Measurements from ENCODE around the gene ABCB11.

The ABCB11 gene

GRCh38 chr2:168930242-168930641 lies 100.9 kb downstream of the ABCB11 start:
- Histone ChIP-seq H3K27me3 (replicated peaks; ENCODE audit: insufficient read depth, low read length) (no peaks in the 10 kb centered on the region), H3K36me3 (replicated peaks; ENCODE audit: insufficient read depth, low read length) (no peaks in the 10 kb centered on the region), H3K9me3 (replicated peaks; ENCODE audit: insufficient read depth, low read length) (no peaks in the 10 kb centered on the region), H3K9ac (ENCODE audit: low read length) (no peak overlapping the region), H3K27ac (ENCODE audit: low read length) (no peak overlapping the region), H3K79me2 (ENCODE audit: low read length) (no peaks in the 10 kb centered on the region), H3K9me2 (replicated peaks; ENCODE audit: insufficient read depth, low read length) (no peaks in the 10 kb centered on the region), H4K20me1 (ENCODE audit: insufficient read depth, low read length) (no peaks in the 10 kb centered on the region), H3K4me1 (ENCODE audit: low read length) (peaks cover 16% of the 10 kb centered on the region), H2AFZ (ENCODE audit: low read length) (no peak overlapping the region), H3K4me3 (ENCODE audit: low read length) (no peak overlapping the region), H3F3A (ENCODE audit: insufficient read depth, low read length) (no peaks in the 10 kb centered on the region), H3K4me2 (ENCODE audit: low read depth, low read length) (no peak overlapping the region)
- TF ChIP-seq CTCF (IDR thresholded peaks at IDR 0.05; ENCODE audit: low read length) (no peak), EZH2 (optimal IDR thresholded peaks at IDR 0.05; ENCODE audit: low read depth, low read length) (no peak), EZH2phosphoT487 (IDR thresholded peaks at IDR 0.05; ENCODE audit: low read length) (no peak)
- DNase-seq = no peak

- TF ChIP-seq EZH2phosphoT487 (IDR thresholded peaks at IDR 0.05; ENCODE audit: low read length) (no peak), CTCF (IDR thresholded peaks at IDR 0.05; ENCODE audit: low read length) (no peak), EZH2 (optimal IDR thresholded peaks at IDR 0.05; ENCODE audit: low read depth, low read length) (no peak)
- H3K4me1 ChIP-seq (ENCODE audit: low read length) = peaks cover 16% of the 10 kb centered on the region
- H4K20me1 ChIP-seq (ENCODE audit: insufficient read depth, low read length) = no peaks in the 10 kb centered on the region
- H3K9ac ChIP-seq (ENCODE audit: low read length) = no peak overlapping the region
- H3K79me2 ChIP-seq (ENCODE audit: low read length) = no peaks in the 10 kb centered on the region
- DNase-seq = no peak
- no peak overlapping the region for H3K27ac ChIP-seq (ENCODE audit: low read length)
- H3K36me3 ChIP-seq (replicated peaks; ENCODE audit: insufficient read depth, low read length) = no peaks in the 10 kb centered on the region
- no peak overlapping the region for H2AFZ ChIP-seq (ENCODE audit: low read length)
- H3K27me3 ChIP-seq (replicated peaks; ENCODE audit: insufficient read depth, low read length) = no peaks in the 10 kb centered on the region
- no peaks in the 10 kb centered on the region for H3F3A ChIP-seq (ENCODE audit: insufficient read depth, low read length)
- peak overlapping the region; percentile 1; the same call in 1 of the 2 replicates for H3K4me2 ChIP-seq (ENCODE audit: low read depth, low read length)
- H3K9me2 ChIP-seq (replicated peaks; ENCODE audit: insufficient read depth, low read length) = no peaks in the 10 kb centered on the region
- H3K4me3 ChIP-seq (ENCODE audit: low read length) = no peak overlapping the region
- H3K9me3 ChIP-seq (replicated peaks; ENCODE audit: insufficient read depth, low read length) = no peaks in the 10 kb centered on the region
These were observed 102.1 kb downstream of the ABCB11 start for GRCh38 chr2:168929031-168929430.

- Histone ChIP-seq H4K20me1 (ENCODE audit: insufficient read depth, low read length) (no peaks in the 10 kb centered on the region), H3K9ac (ENCODE audit: low read length) (no peak overlapping the region), H3K36me3 (replicated peaks; ENCODE audit: insufficient read depth, low read length) (no peaks in the 10 kb centered on the region), H3K9me3 (replicated peaks; ENCODE audit: insufficient read depth, low read length) (no peaks in the 10 kb centered on the region), H3K27ac (ENCODE audit: low read length) (no peak overlapping the region), H3F3A (ENCODE audit: insufficient read depth, low read length) (no peaks in the 10 kb centered on the region), H3K9me2 (replicated peaks; ENCODE audit: insufficient read depth, low read length) (no peaks in the 10 kb centered on the region), H3K27me3 (replicated peaks; ENCODE audit: insufficient read depth, low read length) (no peaks in the 10 kb centered on the region), H3K4me3 (ENCODE audit: low read length) (no peak overlapping the region), H3K79me2 (ENCODE audit: low read length) (no peaks in the 10 kb centered on the region), H3K4me2 (ENCODE audit: low read depth, low read length) (no peak overlapping the region), H2AFZ (ENCODE audit: low read length) (no peak overlapping the region), H3K4me1 (ENCODE audit: low read length) (peaks cover 16% of the 10 kb centered on the region)
- TF ChIP-seq EZH2 (optimal IDR thresholded peaks at IDR 0.05; ENCODE audit: low read depth, low read length) = no peak
- no peak for TF ChIP-seq EZH2phosphoT487 (IDR thresholded peaks at IDR 0.05; ENCODE audit: low read length)
- no peak for TF ChIP-seq CTCF (IDR thresholded peaks at IDR 0.05; ENCODE audit: low read length)
- no peak for DNase-seq
These were observed 102.9 kb downstream of the ABCB11 start for GRCh38 chr2:168928113-168928831.
